Activated CD8-positive, alpha-beta T cell treated with anti-CD3 and anti-CD28 coated beads for 36 hours (primary cell): ENCODE measurements around the gene PACRG. TPM values are rescaled to one million over a fixed set of nuclear protein-coding genes. Genes with fewer than 3 reads are reported as not detected.

Experiments used
- ATAC-seq: fragments of 200-7000 bp; cut with Tn5 transposase; one replicate; pipeline ENCODE4 v1.10.0; 2021; ENCODE audit warnings: mild to moderate bottlenecking, moderate library complexity
- CTCF ChIA-PET: fragments of 350-600 bp; sonication (Branson Sonifier 250); formaldehyde crosslinking; loops from one replicate; lab custom pipeline; 2021; ENCODE audit warnings: antibody characterized with exemption; lab: Charles Lee
- POLR2A ChIA-PET: fragments of 350-600 bp; sonication (Branson Sonifier 250); formaldehyde crosslinking; loops from one replicate; lab custom pipeline; 2021; ENCODE audit warnings: antibody characterized with exemption; lab: Charles Lee
- DNase-seq: peaks from one replicate; pipeline ENCODE4 v3.0.0-alpha.2; 2020
- H3K27ac Mint-ChIP-seq: one replicate; pipeline ENCODE4 v1.8.0; 2021; ENCODE audit warnings: mild to moderate bottlenecking, mixed read lengths
- H3K27me3 Mint-ChIP-seq: one replicate; pipeline ENCODE4 v1.8.0; 2021; ENCODE audit warnings: mixed read lengths
- H3K36me3 Mint-ChIP-seq: one replicate; pipeline ENCODE4 v1.8.0; 2021; ENCODE audit warnings: low read depth, mixed read lengths
- H3K4me1 Mint-ChIP-seq: one replicate; pipeline ENCODE4 v1.8.0; 2021; ENCODE audit warnings: low read depth, mixed read lengths
- H3K4me3 Mint-ChIP-seq: one replicate; pipeline ENCODE4 v1.8.0; 2021; ENCODE audit warnings: mild to moderate bottlenecking, moderate library complexity, mixed read lengths
- H3K9me3 Mint-ChIP-seq: one replicate; pipeline ENCODE4 v1.8.0; 2021; ENCODE audit warnings: mixed read lengths
- CTCF ChIP-seq: fragments of 200-600 bp; IDR thresholded peaks from one replicate; pipeline ENCODE4 v1.8.0; 2022; ENCODE audit warnings: antibody characterized with exemption, mild to moderate bottlenecking
- intact Hi-C: fragments of 100-400 bp; cut with micrococcal nuclease; formaldehyde crosslinking; loops from one replicate; pipeline ENCODE4 v1.10.0; 2022
- total RNA-seq, 2 experiments: library from RNA; stranded (reverse); gene quantifications; one replicate each; pipeline ENCODE4 v1.2.3, GENCODE V29; 2021

Gene PACRG
- total RNA-seq, 2 experiments from 2014 or later, result not detected

GRCh38 chr6:162711376-162711775 is 16.4 kb upstream of the PACRG start:
- Mint-ChIP-seq H3K27me3 (no peaks in the 10 kb centered on the region), H3K4me3 (no peak overlapping the region), H3K9me3 (no peaks in the 10 kb centered on the region), H3K36me3 (no peaks in the 10 kb centered on the region), H3K27ac (no peak overlapping the region), H3K4me1 (no peaks in the 10 kb centered on the region)
- intact Hi-C loops, result no loop called here
- POLR2A ChIA-PET, result no interaction called here
- no peak for TF ChIP-seq CTCF
- CTCF ChIA-PET, result no interaction called here
- DNase-seq, result no peak
- no peak for ATAC-seq

DNA sequence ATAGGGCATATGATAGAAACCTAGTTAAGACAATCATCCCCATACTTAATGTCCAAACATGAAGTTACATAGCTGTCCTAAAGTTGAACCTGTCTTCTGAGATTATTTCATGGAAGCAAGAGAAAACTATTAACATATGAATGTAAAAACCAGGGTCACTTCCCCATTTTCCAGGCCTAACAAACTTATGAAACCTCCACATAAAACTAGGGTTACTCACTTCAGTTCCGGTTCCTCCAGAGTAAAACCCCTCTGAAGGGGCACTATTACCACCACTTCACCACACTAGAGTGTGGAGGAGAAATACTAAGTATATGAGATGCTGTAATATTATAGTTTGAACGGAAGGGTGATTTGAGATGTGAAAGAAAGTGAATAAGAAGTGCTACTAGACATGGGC is 15.1 kb upstream of the PACRG start:
- Mint-ChIP-seq H3K4me3 (no peak overlapping the region), H3K36me3 (no peaks in the 10 kb centered on the region), H3K27ac (no peak overlapping the region), H3K4me1 (no peaks in the 10 kb centered on the region), H3K27me3 (no peaks in the 10 kb centered on the region), H3K9me3 (peaks cover 2% of the 10 kb centered on the region)
- CTCF ChIA-PET, result no interaction called here
- ATAC-seq, result no peak
- DNase-seq, result no peak
- intact Hi-C loops, result no loop called here
- no peak for TF ChIP-seq CTCF
- POLR2A ChIA-PET, result no interaction called here

DNA sequence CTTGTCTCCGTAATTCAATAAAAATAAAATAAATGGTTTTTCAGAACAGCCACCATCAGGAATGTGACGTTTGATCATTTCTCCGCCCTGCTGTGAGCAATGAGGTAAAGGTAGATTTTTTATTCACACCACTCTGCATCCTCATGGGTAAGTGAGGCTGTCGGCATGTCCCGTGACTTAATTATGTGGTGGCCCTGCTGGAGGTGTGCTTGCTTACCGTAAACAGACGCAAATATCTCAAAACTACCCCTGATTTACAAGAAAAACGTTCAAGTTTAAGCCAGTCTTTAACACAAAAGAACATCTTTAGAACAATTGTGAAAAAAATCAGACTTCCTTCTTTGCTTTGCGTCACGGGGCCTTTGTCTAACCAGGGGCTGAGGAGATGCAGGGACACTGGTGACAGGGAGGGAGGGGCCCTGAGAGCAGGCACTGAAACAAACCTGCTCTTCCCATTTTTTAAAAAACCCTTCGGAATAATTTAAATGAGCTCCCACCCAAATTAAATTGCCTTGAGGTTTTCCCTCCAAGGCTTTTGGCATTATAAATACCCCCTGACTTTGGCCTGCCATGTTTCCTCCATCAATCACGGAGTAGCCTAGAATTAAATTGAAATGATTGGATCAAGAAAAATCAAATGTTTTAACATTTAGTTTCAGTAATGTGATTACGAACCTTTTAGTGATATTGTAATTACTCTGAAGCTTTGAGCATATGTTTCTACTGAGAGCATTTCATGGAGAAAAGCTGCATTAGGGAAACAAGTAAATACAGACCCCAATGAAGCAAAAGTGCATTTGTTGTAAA is 13.6 kb upstream of the PACRG start:
- intact Hi-C loops, result no loop called here
- no peak for ATAC-seq
- CTCF ChIA-PET, result no interaction called here

GRCh38 chr6:162715601-162716000 is 12.2 kb upstream of the PACRG start:
- H3K4me1 Mint-ChIP-seq, result no peaks in the 10 kb centered on the region
- TF ChIP-seq CTCF, result no peak
- ATAC-seq, result no peak
- H3K27me3 Mint-ChIP-seq, result no peaks in the 10 kb centered on the region
- no peak overlapping the region for H3K4me3 Mint-ChIP-seq
- intact Hi-C loops, result no loop called here
- ChIA-PET CTCF (no interaction called here), POLR2A (no interaction called here)
- no peak for DNase-seq
- H3K36me3 Mint-ChIP-seq, result no peaks in the 10 kb centered on the region
- H3K9me3 Mint-ChIP-seq, result peaks cover 4% of the 10 kb centered on the region
- no peak overlapping the region for H3K27ac Mint-ChIP-seq

More for the DNA sequence above, 13.6 kb upstream of the PACRG start:
- no peak for TF ChIP-seq CTCF
- peaks cover 4% of the 10 kb centered on the region for H3K9me3 Mint-ChIP-seq
- H3K4me1 Mint-ChIP-seq, result no peaks in the 10 kb centered on the region
- POLR2A ChIA-PET, result no interaction called here
- no peaks in the 10 kb centered on the region for H3K27me3 Mint-ChIP-seq
- H3K27ac Mint-ChIP-seq, result no peak overlapping the region
- H3K36me3 Mint-ChIP-seq, result no peaks in the 10 kb centered on the region
- no peak for DNase-seq
- no peak overlapping the region for H3K4me3 Mint-ChIP-seq

- ATAC-seq (no peak), DNase-seq (no peak)
- H3K27me3 Mint-ChIP-seq, result no peaks in the 10 kb centered on the region
- no peak for TF ChIP-seq CTCF
- ChIA-PET CTCF (no interaction called here), POLR2A (no interaction called here)
- H3K27ac Mint-ChIP-seq, result no peak overlapping the region
- no peaks in the 10 kb centered on the region for H3K36me3 Mint-ChIP-seq
- H3K4me3 Mint-ChIP-seq, result no peak overlapping the region
- intact Hi-C loops, result no loop called here
- no peaks in the 10 kb centered on the region for H3K4me1 Mint-ChIP-seq
- peaks cover 4% of the 10 kb centered on the region for H3K9me3 Mint-ChIP-seq
These were observed 8.2 kb upstream of the PACRG start for GRCh38 chr6:162719528-162719927.
